ENCODE data around the gene ST3GAL6. TPM values are rescaled to one million over a fixed set of nuclear protein-coding genes. Genes with fewer than 3 reads are reported as not detected.

ST3GAL6 gene
- total RNA-seq, 1 donor from 2014 or later = 2.7 TPM

- peak overlapping the region; percentile 76 to 77 for H3K27ac ChIP-seq
Measured at GRCh38 chr3:98779541-98780335, 16.6 kb downstream of the ST3GAL6 start.

GRCh38 chr3:98780343-98780742 is 17.2 kb downstream of the ST3GAL6 start:
- H3K27me3 ChIP-seq = no peaks in the 10 kb centered on the region
- H3K27ac ChIP-seq = peak overlapping the region; percentile 76 to 77
- H3K4me3 ChIP-seq = no peak overlapping the region
- DNase-seq (ENCODE audit: low spot score in 2 of 2) = no peak
- H3K36me3 ChIP-seq = no peaks in the 10 kb centered on the region
- no peak for TF ChIP-seq CTCF (IDR thresholded peaks at IDR 0.05)
- H3K9me3 ChIP-seq = no peaks in the 10 kb centered on the region
- H3K4me1 ChIP-seq = peaks cover 15 to 69% of the 10 kb centered on the region in 2 donors
- intact Hi-C loops (cut with DNase I) = no loop called here

More at GRCh38 chr3:98779541-98780335, 16.6 kb downstream of the ST3GAL6 start:
- Histone ChIP-seq H3K4me3 (no peak overlapping the region), H3K9me3 (no peaks in the 10 kb centered on the region), H3K27me3 (no peaks in the 10 kb centered on the region), H3K4me1 (peaks cover 13 to 66% of the 10 kb centered on the region in 2 donors), H3K36me3 (no peaks in the 10 kb centered on the region)
- no peak for TF ChIP-seq CTCF (IDR thresholded peaks at IDR 0.05)
- intact Hi-C loops (cut with DNase I) = loop anchor here (5.0 kb wide), 1 partner anchor 92 kb away; no protein-coding TSS in a partner anchor
- no peak for DNase-seq (ENCODE audit: low spot score in 2 of 2)

GRCh38 chr3:98782824-98783500 is 19.8 kb downstream of the ST3GAL6 start:
- Histone ChIP-seq H3K36me3 (no peaks in the 10 kb centered on the region), H3K27ac (peak overlapping the region; percentile 67 to 74), H3K4me1 (peaks cover 12 to 66% of the 10 kb centered on the region in 2 donors), H3K4me3 (no peak overlapping the region), H3K27me3 (no peaks in the 10 kb centered on the region), H3K9me3 (no peaks in the 10 kb centered on the region)
- no peak for TF ChIP-seq CTCF (IDR thresholded peaks at IDR 0.05)
- intact Hi-C loops (cut with DNase I) = no loop called here
- no peak for DNase-seq (ENCODE audit: low spot score in 2 of 2)

- no peaks in the 10 kb centered on the region for H3K36me3 ChIP-seq
- peak overlapping the region; percentile 67 to 74 for H3K27ac ChIP-seq
- DNase-seq (ENCODE audit: low spot score in 2 of 2) = peak in 1 of 2 donors; percentile 82
- intact Hi-C loops (cut with DNase I) = loop anchor here (2.0 kb wide), 1 partner anchor 51 kb away; no protein-coding TSS in a partner anchor
- no peaks in the 10 kb centered on the region for H3K9me3 ChIP-seq
- no peaks in the 10 kb centered on the region for H3K27me3 ChIP-seq
- no peak for TF ChIP-seq CTCF (IDR thresholded peaks at IDR 0.05)
- no peak overlapping the region for H3K4me3 ChIP-seq
- peaks cover 4 to 58% of the 10 kb centered on the region in 2 donors for H3K4me1 ChIP-seq
Measured at GRCh38 chr3:98784042-98784441, 20.9 kb downstream of the ST3GAL6 start.

- peaks cover 4 to 49% of the 10 kb centered on the region in 2 donors for H3K4me1 ChIP-seq
- H3K36me3 ChIP-seq = no peaks in the 10 kb centered on the region
- TF ChIP-seq CTCF (IDR thresholded peaks at IDR 0.05) = no peak
- no peak for DNase-seq (ENCODE audit: low spot score in 2 of 2)
- no peak overlapping the region for H3K4me3 ChIP-seq
- H3K27ac ChIP-seq = peak overlapping the region; percentile 67 to 79
- H3K9me3 ChIP-seq = no peaks in the 10 kb centered on the region
- intact Hi-C loops (cut with DNase I) = loop anchor here (2.0 kb wide), 1 partner anchor 52 kb away; no protein-coding TSS in a partner anchor
- no peaks in the 10 kb centered on the region for H3K27me3 ChIP-seq
Measured at GRCh38 chr3:98784666-98785600, 21.8 kb downstream of the ST3GAL6 start.

All from ascending aorta (tissue), 2 donors.